Measurements from ENCODE around the gene DUOXA1. TPM values are rescaled to one million over a fixed set of nuclear protein-coding genes. Genes with fewer than 3 reads are reported as not detected.

The DUOXA1 gene
- total and polyA plus RNA-seq, 2 of the 4 experiments (the other 2 are of a cell fraction): 0.02 TPM; not detected in 1

DNA sequence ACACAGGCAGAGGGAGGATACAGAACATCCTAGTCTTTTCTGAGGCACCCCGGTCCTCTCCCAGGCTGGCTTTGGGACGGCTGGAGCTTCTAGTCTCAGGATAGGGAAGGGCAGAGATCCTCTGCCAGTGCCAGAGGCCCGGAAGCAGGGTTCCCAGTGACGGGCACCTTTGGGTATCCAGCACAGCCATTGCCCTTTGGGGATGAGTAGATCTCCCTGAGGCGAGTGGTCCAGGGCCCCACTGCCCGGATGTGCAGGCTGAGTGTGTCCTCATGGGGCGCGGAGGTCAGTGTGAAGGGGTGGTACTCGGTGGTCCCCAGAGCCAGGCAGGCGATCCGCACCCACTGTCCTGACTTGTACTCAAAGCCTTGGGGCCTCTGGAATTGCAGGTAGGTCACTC lies 34.0 kb downstream of the DUOXA1 start:
- in situ Hi-C loops (cut with MboI; ENCODE audit: low sequenced_read_pairs): no loop called here

More for the DNA sequence above, 34.0 kb downstream of the DUOXA1 start:
- Histone ChIP-seq H3K4me1 (ENCODE audit: control insufficient read depth, insufficient read depth, low read length) (peaks cover 9% of the 10 kb centered on the region; the same call in 1 of the 2 replicates), H2BK5ac (ENCODE audit: low read depth, low read length, poor library complexity, severe bottlenecking) (no peak overlapping the region), H4K5ac (ENCODE audit: low read depth, low read length) (no peak overlapping the region), H3K27me3 (ENCODE audit: control insufficient read depth, insufficient read depth, low read length) (peaks cover 32% of the 10 kb centered on the region), H3K9me1 (ENCODE audit: insufficient read depth, low read length) (peaks cover 9% of the 10 kb centered on the region), H4K8ac (ENCODE audit: low read depth in 2 of 2, low read length in 2 of 2) (no peak overlapping the region), H3K9me3 (ENCODE audit: control insufficient read depth, insufficient read depth, low read length) (no peaks in the 10 kb centered on the region), H2AK5ac (ENCODE audit: low read depth, low read length) (no peak overlapping the region), H4K91ac (ENCODE audit: insufficient read depth, low read depth, low read length) (no peak overlapping the region), H2BK20ac (ENCODE audit: low read depth, low read length) (no peak overlapping the region), H3K27ac (ENCODE audit: insufficient read depth, low read length) (no peak overlapping the region), H2AK9ac (replicated peaks; ENCODE audit: low read depth, low read length, poor library complexity) (no peak overlapping the region), H3K4me3 (ENCODE audit: insufficient read depth, low read depth, low read length) (no peak overlapping the region), H3K4ac (ENCODE audit: low read depth, low read length) (no peak overlapping the region), H2BK120ac (ENCODE audit: low read depth, low read length) (no peak overlapping the region), H3K4me2 (ENCODE audit: low read depth, low read length) (no peak overlapping the region), H4K20me1 (ENCODE audit: insufficient read depth, low read length) (no peaks in the 10 kb centered on the region), H3K14ac (replicated peaks; ENCODE audit: low read depth, low read length) (no peak overlapping the region), H3K56ac (ENCODE audit: extremely low read depth, insufficient read depth, low read length) (no peak overlapping the region), H3K18ac (ENCODE audit: low read depth, low read length) (no peak overlapping the region), H3K79me1 (ENCODE audit: low read depth in 1 of 2, low read length in 2 of 2) (no peaks in the 10 kb centered on the region), H3K23ac (ENCODE audit: low read depth, low read length) (no peak overlapping the region), H2BK15ac (ENCODE audit: low read depth, low read length) (no peak overlapping the region), H2AFZ (replicated peaks; ENCODE audit: low read length, poor library complexity) (no peak overlapping the region), H3K36me3 (ENCODE audit: control insufficient read depth, insufficient read depth, low read length) (no peaks in the 10 kb centered on the region), H3K9ac (ENCODE audit: low read depth, low read length) (no peak overlapping the region)
- 84% methylated on average over 5 of the region's 11 CpGs; no CpG with 5 or more reads in 1 of the 2 experiments for WGBS, 2 experiments (ENCODE audit: extremely low coverage in 2 of 2, insufficient read length in 1 of 2)
- dilution Hi-C loops (cut with HindIII; ENCODE audit: low sequenced_read_pairs, unreplicated experiment) (no loop called here), intact Hi-C loops (cut with micrococcal nuclease) (no loop called here)
- no TSS peak for BruUV-seq (replicated peaks)
- TF ChIP-seq NFE2L2 (IDR thresholded peaks at IDR 0.05; ENCODE audit: low read depth, low read length) (no peak), POLR2A (IDR thresholded peaks at IDR 0.05; ENCODE audit: low read depth, low read length) (no peak), RFX5 (IDR thresholded peaks at IDR 0.05; ENCODE audit: low read depth, low read length) (no peak), FOS (IDR thresholded peaks at IDR 0.05; ENCODE audit: low read depth, low read length) (no peak), RCOR1 (IDR thresholded peaks at IDR 0.05; ENCODE audit: insufficient replicate concordance, low read length) (no peak), RAD21 (IDR thresholded peaks at IDR 0.05; ENCODE audit: low read length) (no peak), SMC3 (IDR thresholded peaks at IDR 0.05; ENCODE audit: low read depth, low read length) (no peak), MXI1 (IDR thresholded peaks at IDR 0.05; ENCODE audit: borderline replicate concordance, low read depth, low read length) (no peak), BHLHE40 (IDR thresholded peaks at IDR 0.05; ENCODE audit: low read depth, low read length) (no peak), MAZ (IDR thresholded peaks at IDR 0.05; ENCODE audit: borderline replicate concordance, low read depth, low read length) (no peak), CEBPB (IDR thresholded peaks at IDR 0.05; ENCODE audit: low read depth, low read length) (no peak), CHD1 (IDR thresholded peaks at IDR 0.05; ENCODE audit: low read depth, low read length) (no peak), MAFK (IDR thresholded peaks at IDR 0.05; ENCODE audit: low read depth, low read length) (no peak)
- TF ChIP-seq, protein P1, sequence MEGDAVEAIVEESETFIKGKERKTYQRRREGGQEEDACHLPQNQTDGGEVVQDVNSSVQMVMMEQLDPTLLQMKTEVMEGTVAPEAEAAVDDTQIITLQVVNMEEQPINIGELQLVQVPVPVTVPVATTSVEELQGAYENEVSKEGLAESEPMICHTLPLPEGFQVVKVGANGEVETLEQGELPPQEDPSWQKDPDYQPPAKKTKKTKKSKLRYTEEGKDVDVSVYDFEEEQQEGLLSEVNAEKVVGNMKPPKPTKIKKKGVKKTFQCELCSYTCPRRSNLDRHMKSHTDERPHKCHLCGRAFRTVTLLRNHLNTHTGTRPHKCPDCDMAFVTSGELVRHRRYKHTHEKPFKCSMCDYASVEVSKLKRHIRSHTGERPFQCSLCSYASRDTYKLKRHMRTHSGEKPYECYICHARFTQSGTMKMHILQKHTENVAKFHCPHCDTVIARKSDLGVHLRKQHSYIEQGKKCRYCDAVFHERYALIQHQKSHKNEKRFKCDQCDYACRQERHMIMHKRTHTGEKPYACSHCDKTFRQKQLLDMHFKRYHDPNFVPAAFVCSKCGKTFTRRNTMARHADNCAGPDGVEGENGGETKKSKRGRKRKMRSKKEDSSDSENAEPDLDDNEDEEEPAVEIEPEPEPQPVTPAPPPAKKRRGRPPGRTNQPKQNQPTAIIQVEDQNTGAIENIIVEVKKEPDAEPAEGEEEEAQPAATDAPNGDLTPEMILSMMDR (conservative IDR thresholded peaks at IDR 0.05; ENCODE audit: low read depth, low read length): no peak
- TF ChIP-seq, protein P2, sequence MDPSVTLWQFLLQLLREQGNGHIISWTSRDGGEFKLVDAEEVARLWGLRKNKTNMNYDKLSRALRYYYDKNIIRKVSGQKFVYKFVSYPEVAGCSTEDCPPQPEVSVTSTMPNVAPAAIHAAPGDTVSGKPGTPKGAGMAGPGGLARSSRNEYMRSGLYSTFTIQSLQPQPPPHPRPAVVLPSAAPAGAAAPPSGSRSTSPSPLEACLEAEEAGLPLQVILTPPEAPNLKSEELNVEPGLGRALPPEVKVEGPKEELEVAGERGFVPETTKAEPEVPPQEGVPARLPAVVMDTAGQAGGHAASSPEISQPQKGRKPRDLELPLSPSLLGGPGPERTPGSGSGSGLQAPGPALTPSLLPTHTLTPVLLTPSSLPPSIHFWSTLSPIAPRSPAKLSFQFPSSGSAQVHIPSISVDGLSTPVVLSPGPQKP (IDR thresholded peaks at IDR 0.05; ENCODE audit: borderline replicate concordance, low read depth, low read length): no peak
- TF ChIP-seq, protein P3, sequence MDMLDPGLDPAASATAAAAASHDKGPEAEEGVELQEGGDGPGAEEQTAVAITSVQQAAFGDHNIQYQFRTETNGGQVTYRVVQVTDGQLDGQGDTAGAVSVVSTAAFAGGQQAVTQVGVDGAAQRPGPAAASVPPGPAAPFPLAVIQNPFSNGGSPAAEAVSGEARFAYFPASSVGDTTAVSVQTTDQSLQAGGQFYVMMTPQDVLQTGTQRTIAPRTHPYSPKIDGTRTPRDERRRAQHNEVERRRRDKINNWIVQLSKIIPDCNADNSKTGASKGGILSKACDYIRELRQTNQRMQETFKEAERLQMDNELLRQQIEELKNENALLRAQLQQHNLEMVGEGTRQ (IDR thresholded peaks at IDR 0.05; ENCODE audit: low read depth, low read length): no peak
- DNase-seq (no peak), ATAC-seq (ENCODE audit: low read depth) (no peak)
- CTCF ChIA-PET: no interaction called here
- POLR2A ChIA-PET (ENCODE audit: unreplicated experiment): no interaction called here

All from IMR-90 (cell line).